Upper lobe of left lung (tissue), 6 donors: ENCODE data around the gene SLC22A17. TPM values are rescaled to one million over a fixed set of nuclear protein-coding genes. Genes with fewer than 3 reads are reported as not detected.

Experiments
- ATAC-seq, 2 donors: fragments of 200-7000 bp; cut with Tn5 transposase; one replicate each; pipeline ENCODE4 v1.9.1; 2022; ENCODE audit warnings: mild to moderate bottlenecking in 2 of 2, moderate library complexity in 2 of 2; ENCODE audit not compliant: low FRiP score in 2 of 2
- DNase-seq, 2 donors: peaks; one replicate each; pipeline ENCODE4 v3.0.0-alpha.2; 2019 to 2020
- H3K27ac ChIP-seq, 4 donors: fragments of 200-600 bp; sonication (generic); one replicate each; pipeline ENCODE4 v1.5.1; 2016 to 2019
- H3K27me3 ChIP-seq, 4 donors: fragments of 200-600 bp; sonication (generic); one replicate each; pipeline ENCODE4 v1.5.1; 2017 to 2019
- H3K36me3 ChIP-seq, 4 donors: fragments of 200-600 bp; sonication (generic); one replicate each; pipeline ENCODE4 v1.5.1; 2016 to 2019
- H3K4me1 ChIP-seq, 4 donors: fragments of 200-600 bp; sonication (generic); one replicate each; pipeline ENCODE4 v1.5.1; 2018 to 2019
- H3K4me3 ChIP-seq, 4 donors: fragments of 200-600 bp; sonication (generic); one replicate each; pipeline ENCODE4 v1.5.1; 2017 to 2019; ENCODE audit warnings: mild to moderate bottlenecking in 2 of 4, moderate library complexity in 1 of 4
- H3K9me3 ChIP-seq, 4 donors: fragments of 200-600 bp; sonication (generic); one replicate each; pipeline ENCODE4 v1.5.1; 2018 to 2019
- CTCF ChIP-seq, 6 experiments: fragments of 450-650 bp in 4 of 6; fragments of 200-600 bp in 2 of 6; sonication (generic) in 2 of 6; IDR thresholded peaks; one replicate each; pipeline ENCODE4 v1.5.1; 2016 to 2019; ENCODE audit warnings: antibody characterized with exemption in 6 of 6
- EP300 ChIP-seq, 4 donors: sonication (generic); formaldehyde crosslinking; IDR thresholded peaks; one replicate each; pipeline ENCODE4 v1.5.1; 2017; ENCODE audit warnings: antibody characterized with exemption in 4 of 4, control low read depth in 2 of 4
- POLR2A ChIP-seq, 4 donors: fragments of 450-650 bp; IDR thresholded peaks; one replicate each; pipeline ENCODE4 v1.5.1; 2016 to 2017; ENCODE audit warnings: antibody characterized with exemption in 4 of 4, mild to moderate bottlenecking in 2 of 4
- POLR2AphosphoS5 ChIP-seq, 2 donors: sonication (generic); formaldehyde crosslinking; IDR thresholded peaks; one replicate each; pipeline ENCODE4 v1.5.1; 2017; ENCODE audit warnings: antibody characterized with exemption in 2 of 2
- WGBS, 2 donors: methylation state at CpG; one replicate each; pipeline ENCODE4 v1.1.5; 2017 to 2018; 5-methylcytosine and 5-hydroxymethylcytosine counted together
- total RNA-seq, 6 donors: library from RNA; depleted of rRNA in 4 of 6; stranded (reverse); fragments of >200 nt in 4 of 6; gene quantifications; one replicate each; pipeline versions ENCODE4 v1.1.0 to v1.2.1, GENCODE V29; 2016 to 2021
- donor health status: DM: no; HTN: no; CAD: no; lungs with moderate emphysema.
- donor health status: DM: no; HTN: yes; CAD: no; lungs with severe emphysema.

SLC22A17 gene
- total RNA-seq, 6 donors from 2014 or later: 5.8 to 16.8 (median 12.4) TPM

DNA sequence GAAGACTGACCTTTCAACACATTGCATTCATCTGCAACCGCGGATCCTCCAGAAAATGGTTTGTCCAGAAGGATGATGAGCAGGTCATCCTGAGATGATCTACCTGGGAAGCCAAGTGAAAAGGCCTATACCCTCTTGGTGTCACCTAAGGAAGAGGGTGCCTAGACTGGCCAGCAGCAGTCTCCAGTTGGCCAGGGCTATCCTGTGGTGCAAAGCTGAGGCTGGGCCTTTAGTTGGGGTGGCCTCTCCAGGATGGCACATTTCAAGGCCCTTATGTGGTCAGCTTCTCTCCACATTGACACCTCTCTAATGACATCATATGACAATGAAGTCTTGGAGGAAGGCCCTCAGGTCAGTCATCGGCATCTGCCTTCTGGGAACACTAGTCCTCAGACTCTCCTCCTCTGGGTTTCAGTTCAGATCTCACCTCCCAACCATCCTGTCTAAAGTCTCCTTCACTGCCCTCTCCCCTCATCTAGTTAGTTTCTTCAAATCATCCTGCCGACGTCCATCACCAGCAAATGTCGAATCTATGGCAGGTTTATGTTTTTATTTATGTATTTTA is 3.3 kb upstream of the SLC22A17 start:
- peaks cover 0 to 5% (median 0%) of the 10 kb centered on the region in 4 donors for H3K36me3 ChIP-seq
- ATAC-seq (no peak), DNase-seq (no peak)
- TF ChIP-seq EP300 (IDR thresholded peaks at IDR 0.05) (no peak), POLR2AphosphoS5 (IDR thresholded peaks at IDR 0.05) (no peak), CTCF (IDR thresholded peaks at IDR 0.05) (no peak), POLR2A (IDR thresholded peaks at IDR 0.05) (no peak)
- WGBS, 2 donors: 86 to 93% methylated on average over 6 of the region's 6 CpGs
- H3K4me3 ChIP-seq: no peak overlapping the region
- no peaks in the 10 kb centered on the region for H3K9me3 ChIP-seq
- H3K27me3 ChIP-seq: peaks cover 0 to 12% (median 1%) of the 10 kb centered on the region in 4 donors
- H3K27ac ChIP-seq: no peak overlapping the region
- H3K4me1 ChIP-seq: peaks cover 6 to 22% (median 17%) of the 10 kb centered on the region in 4 donors

DNA sequence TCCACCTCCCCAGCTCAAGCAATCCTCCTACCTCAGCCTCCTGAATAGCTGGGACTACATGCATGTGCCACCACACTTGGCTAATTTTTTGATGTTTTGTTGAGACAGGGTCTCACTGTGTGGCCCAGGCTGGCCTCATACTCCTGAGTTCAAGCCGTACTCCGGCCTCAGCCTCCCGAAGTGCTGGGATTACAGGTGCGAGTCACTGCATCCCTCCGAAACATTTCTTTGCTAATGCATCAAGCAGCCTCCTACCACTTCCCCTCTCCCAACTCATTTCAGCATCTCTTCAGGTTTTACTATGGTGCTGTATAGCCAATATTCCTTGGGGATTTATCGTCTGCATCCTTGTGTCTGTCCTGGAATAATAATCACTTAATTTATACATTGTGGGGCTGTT is 2.3 kb upstream of the SLC22A17 start:
- H3K27me3 ChIP-seq: peaks cover 0 to 12% (median 1%) of the 10 kb centered on the region in 4 donors
- ATAC-seq (no peak), DNase-seq (no peak)
- H3K4me1 ChIP-seq: peaks cover 6 to 22% (median 17%) of the 10 kb centered on the region in 4 donors
- no peak overlapping the region for H3K27ac ChIP-seq
- H3K36me3 ChIP-seq: peaks cover 0 to 5% (median 0%) of the 10 kb centered on the region in 4 donors
- TF ChIP-seq CTCF (IDR thresholded peaks at IDR 0.05) (no peak), POLR2AphosphoS5 (IDR thresholded peaks at IDR 0.05) (no peak), EP300 (IDR thresholded peaks at IDR 0.05) (no peak), POLR2A (IDR thresholded peaks at IDR 0.05) (no peak)
- H3K4me3 ChIP-seq: no peak overlapping the region
- no peaks in the 10 kb centered on the region for H3K9me3 ChIP-seq
- WGBS, 2 donors: 78 to 82% methylated on average over 6 of the region's 6 CpGs

- H3K9me3 ChIP-seq: no peaks in the 10 kb centered on the region
- no peak for TF ChIP-seq POLR2AphosphoS5 (IDR thresholded peaks at IDR 0.05)
- TF ChIP-seq POLR2A (IDR thresholded peaks at IDR 0.05): no peak
- TF ChIP-seq EP300 (IDR thresholded peaks at IDR 0.05): no peak
- TF ChIP-seq CTCF (IDR thresholded peaks at IDR 0.05): no peak
- peaks cover 0 to 12% (median 1%) of the 10 kb centered on the region in 4 donors for H3K27me3 ChIP-seq
- H3K4me3 ChIP-seq: no peak overlapping the region
- no peak for DNase-seq
- H3K36me3 ChIP-seq: peaks cover 0 to 5% (median 0%) of the 10 kb centered on the region in 4 donors
- H3K4me1 ChIP-seq: peaks cover 6 to 22% (median 17%) of the 10 kb centered on the region in 4 donors
- WGBS, 2 donors: 67 to 77% methylated on average over 5 of the region's 5 CpGs
- no peak for ATAC-seq
- H3K27ac ChIP-seq: no peak overlapping the region
Observed at GRCh38 chr14:23353433-23353780, 720 bp upstream of the SLC22A17 start.

DNA sequence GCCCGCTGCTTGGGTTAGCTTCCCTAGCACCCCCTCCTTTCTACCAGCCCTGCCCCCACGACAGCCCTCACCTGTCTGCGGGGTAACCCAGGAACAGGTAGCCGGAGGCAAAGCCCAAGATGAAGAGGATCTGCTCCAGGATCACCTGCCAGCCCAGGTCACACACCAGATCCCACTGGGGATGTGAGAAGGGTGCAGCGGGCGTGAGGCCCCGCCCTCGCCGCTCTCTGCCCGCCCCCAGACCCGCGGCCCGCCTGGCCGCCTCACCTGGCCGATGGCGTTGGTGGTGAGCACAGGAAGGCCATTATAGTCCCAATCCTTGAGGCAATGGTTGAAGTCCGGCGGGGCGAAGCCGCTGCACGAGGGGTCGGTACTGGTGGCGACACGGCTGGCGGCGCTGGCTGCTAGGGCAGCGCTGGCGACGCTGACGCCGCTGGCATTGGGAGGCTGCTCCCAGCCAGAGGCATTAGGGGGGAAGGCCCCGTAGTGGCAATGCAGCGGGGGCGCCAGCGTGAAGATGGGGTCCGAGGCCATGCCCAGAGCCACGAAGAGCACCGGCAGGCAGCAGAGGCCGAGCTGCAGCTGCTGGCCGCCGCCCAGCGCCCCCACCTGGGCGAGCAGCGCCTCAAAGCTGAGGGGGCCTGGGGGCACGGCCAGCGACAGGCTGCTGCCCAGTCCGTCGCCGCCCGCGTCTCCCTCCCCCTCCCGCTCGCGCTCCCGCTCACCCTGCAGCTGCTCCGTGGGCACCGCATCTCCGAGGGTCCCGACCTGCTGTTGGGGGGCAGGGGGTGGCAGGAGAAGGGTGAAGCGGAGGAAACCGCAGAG is 794 bp downstream of the SLC22A17 start:
- DNase-seq: peak in 1 of 2 donors; percentile 84
- ATAC-seq: peak in 1 of 2 donors; percentile 38

More for the DNA sequence above, 794 bp downstream of the SLC22A17 start:
- Histone ChIP-seq H3K27me3 (peaks cover 0 to 12% (median 1%) of the 10 kb centered on the region in 4 donors), H3K27ac (peak overlapping the region in 2 of 4 donors; percentile 24 to 53), H3K36me3 (no peaks in the 10 kb centered on the region), H3K4me3 (peak overlapping the region; percentile 63 to 77 (median 66)), H3K9me3 (no peaks in the 10 kb centered on the region), H3K4me1 (peaks cover 6 to 22% (median 17%) of the 10 kb centered on the region in 4 donors)
- 19 to 23% methylated on average over 16 to 24 of the region's 61 CpGs for WGBS, 2 donors
- TF ChIP-seq EP300 (IDR thresholded peaks at IDR 0.05) (no peak), POLR2A (IDR thresholded peaks at IDR 0.05) (no peak), POLR2AphosphoS5 (IDR thresholded peaks at IDR 0.05) (no peak), CTCF (IDR thresholded peaks at IDR 0.05) (no peak)
